OCI-LY7 (cell line): ENCODE data around the gene ATP8B2.

Source experiments
- EZH2phosphoT487 ChIP-seq: fragments of 200-600 bp; sonication (generic); IDR thresholded peaks from 2 replicates; pipeline ENCODE4 v1.6.1; 2018; ENCODE audit warnings: low read depth, borderline replicate concordance, mild to moderate bottlenecking, mixed run types, antibody characterized with exemption, low read length, moderate library complexity, mixed read lengths
- TF ChIP-seq, protein P1 (sequence below): fragments of 200-600 bp; sonication (generic); conservative IDR thresholded peaks from 2 replicates; pipeline ENCODE4 v1.5.1; 2014; ENCODE audit warnings: mild to moderate bottlenecking, antibody characterized with exemption, low read length, moderate library complexity, mixed read lengths

DNA sequence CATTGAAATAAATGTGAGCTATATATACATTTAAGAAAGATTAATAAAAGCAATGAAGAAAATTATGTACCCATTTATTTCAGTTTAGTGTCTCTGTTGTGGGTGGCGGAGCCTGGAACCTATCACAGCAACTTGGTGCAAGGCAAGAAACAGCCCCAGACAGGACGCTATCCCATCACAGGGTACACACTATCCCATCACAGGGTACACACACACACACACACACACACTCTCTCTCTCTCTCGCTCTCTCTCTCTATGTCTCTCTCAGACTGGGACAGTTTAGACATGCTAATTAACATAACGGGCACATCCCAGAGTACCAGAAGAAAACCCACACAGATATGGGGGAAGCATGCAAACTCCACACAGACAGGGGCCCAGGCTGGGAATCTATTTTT, 73.4 kb downstream of the ATP8B2 start:
- TF ChIP-seq, protein P1, sequence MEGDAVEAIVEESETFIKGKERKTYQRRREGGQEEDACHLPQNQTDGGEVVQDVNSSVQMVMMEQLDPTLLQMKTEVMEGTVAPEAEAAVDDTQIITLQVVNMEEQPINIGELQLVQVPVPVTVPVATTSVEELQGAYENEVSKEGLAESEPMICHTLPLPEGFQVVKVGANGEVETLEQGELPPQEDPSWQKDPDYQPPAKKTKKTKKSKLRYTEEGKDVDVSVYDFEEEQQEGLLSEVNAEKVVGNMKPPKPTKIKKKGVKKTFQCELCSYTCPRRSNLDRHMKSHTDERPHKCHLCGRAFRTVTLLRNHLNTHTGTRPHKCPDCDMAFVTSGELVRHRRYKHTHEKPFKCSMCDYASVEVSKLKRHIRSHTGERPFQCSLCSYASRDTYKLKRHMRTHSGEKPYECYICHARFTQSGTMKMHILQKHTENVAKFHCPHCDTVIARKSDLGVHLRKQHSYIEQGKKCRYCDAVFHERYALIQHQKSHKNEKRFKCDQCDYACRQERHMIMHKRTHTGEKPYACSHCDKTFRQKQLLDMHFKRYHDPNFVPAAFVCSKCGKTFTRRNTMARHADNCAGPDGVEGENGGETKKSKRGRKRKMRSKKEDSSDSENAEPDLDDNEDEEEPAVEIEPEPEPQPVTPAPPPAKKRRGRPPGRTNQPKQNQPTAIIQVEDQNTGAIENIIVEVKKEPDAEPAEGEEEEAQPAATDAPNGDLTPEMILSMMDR = no peak
- TF ChIP-seq EZH2phosphoT487 = no peak
